Nephron (organoid): ENCODE data around the gene SH3GL1.

ENCODE experiments used
- H3K27ac Mint-ChIP-seq, 3 experiments: 2 replicates each; pipeline ENCODE4 v1.8.0; 2020; ENCODE audit warnings: mixed read lengths in 3 of 3, mild to moderate bottlenecking in 2 of 3, moderate library complexity in 1 of 3
- H3K27me3 Mint-ChIP-seq: 2 replicates; pipeline ENCODE4 v1.8.0; 2021; ENCODE audit warnings: low read depth, mild to moderate bottlenecking, moderate library complexity, mixed read lengths
- H3K36me3 Mint-ChIP-seq: 2 replicates; pipeline ENCODE4 v1.8.0; 2020; ENCODE audit warnings: low read depth, mixed read lengths
- H3K4me1 Mint-ChIP-seq: 2 replicates; pipeline ENCODE4 v1.8.0; 2020; ENCODE audit warnings: mixed read lengths
- H3K4me3 Mint-ChIP-seq, 3 experiments: 2 replicates each; pipeline ENCODE4 v1.8.0; 2020; ENCODE audit warnings: mild to moderate bottlenecking in 3 of 3, mixed read lengths in 3 of 3, moderate library complexity in 2 of 3
- H3K9me3 Mint-ChIP-seq: 2 replicates; pipeline ENCODE4 v1.8.0; 2020; ENCODE audit warnings: mixed read lengths
- CTCF ChIP-seq, 3 experiments: fragments of 200-600 bp; sonication (generic); IDR thresholded peaks; one replicate each; pipeline ENCODE4 v1.5.0; 2021; ENCODE audit warnings: antibody characterized with exemption in 3 of 3; ENCODE audit not compliant: unreplicated experiment in 3 of 3

Gene SH3GL1

DNA sequence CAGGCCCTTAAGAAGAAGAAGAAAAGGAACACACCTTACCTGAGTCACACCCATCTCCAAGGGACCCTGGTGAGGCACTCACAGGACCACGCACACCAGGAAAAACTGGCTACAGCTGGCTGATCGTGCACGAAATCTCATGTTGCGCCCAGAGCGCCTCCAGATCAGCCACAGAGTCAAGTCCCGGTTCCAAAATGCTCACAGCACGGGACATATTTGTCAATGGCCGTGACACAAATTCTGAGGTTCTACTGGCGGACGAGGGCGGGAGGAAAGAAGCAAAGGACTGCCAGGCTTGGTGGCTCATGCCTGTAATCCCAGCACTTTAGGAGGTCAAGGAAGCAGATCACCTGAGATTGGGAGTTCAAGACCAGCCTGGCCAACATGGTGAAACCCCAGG lies 21.5 kb downstream of the SH3GL1 start:
- Mint-ChIP-seq H3K27me3 (no peaks in the 10 kb centered on the region), H3K4me1 (peaks cover 47% of the 10 kb centered on the region), H3K9me3 (no peaks in the 10 kb centered on the region), H3K36me3 (peaks cover 4% of the 10 kb centered on the region), H3K27ac (peak overlapping the region; percentile 7 to 69 (median 46)), H3K4me3 (no peak overlapping the region)
- no peak for TF ChIP-seq CTCF (IDR thresholded peaks at IDR 0.05; ENCODE audit: unreplicated experiment in 3 of 3)

DNA sequence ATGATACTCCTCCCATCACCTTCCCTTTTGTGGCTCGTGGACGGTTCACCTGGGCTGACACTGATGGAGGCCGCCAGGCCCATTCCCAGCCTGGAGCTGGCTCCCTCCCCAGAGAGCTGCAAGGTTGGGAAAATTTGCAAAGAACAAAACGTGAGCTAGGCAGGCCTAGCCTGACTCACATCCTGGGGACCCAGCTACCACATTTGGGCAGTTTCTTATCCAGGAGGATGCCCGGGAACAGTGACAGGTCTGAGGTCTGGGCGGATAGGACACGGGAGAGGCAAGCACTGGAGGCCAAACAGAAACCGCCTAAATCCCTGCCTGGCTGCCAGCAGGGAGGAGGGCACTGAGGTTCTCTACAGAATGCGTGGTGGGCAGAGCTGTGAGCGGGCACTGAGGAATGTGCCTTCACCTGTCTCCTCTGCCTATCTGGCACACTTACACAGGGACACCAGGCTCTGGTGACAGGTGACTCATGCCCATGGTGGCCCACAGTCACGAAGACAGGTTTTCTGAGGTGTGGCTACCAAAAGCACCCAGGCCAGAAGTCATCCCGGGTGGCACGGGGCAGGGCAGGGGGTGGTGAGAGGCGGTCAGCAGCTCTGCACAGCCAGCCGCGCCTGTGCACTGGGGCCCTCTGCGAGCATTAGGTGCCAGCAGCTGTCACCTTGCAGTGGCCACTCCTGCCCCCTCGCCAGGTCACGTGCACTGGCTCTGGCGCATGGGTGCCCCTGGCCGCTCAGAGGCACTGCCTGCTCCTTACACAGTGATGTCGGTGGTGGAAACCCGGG lies 23.2 kb downstream of the SH3GL1 start:
- H3K36me3 Mint-ChIP-seq, result no peaks in the 10 kb centered on the region
- no peak for TF ChIP-seq CTCF (IDR thresholded peaks at IDR 0.05; ENCODE audit: unreplicated experiment in 3 of 3)
- H3K4me3 Mint-ChIP-seq, result no peak overlapping the region
- no peaks in the 10 kb centered on the region for H3K27me3 Mint-ChIP-seq
- H3K27ac Mint-ChIP-seq, result peak overlapping the region in 1 of 3 experiments; percentile 92
- no peaks in the 10 kb centered on the region for H3K9me3 Mint-ChIP-seq
- H3K4me1 Mint-ChIP-seq, result peaks cover 55% of the 10 kb centered on the region

DNA sequence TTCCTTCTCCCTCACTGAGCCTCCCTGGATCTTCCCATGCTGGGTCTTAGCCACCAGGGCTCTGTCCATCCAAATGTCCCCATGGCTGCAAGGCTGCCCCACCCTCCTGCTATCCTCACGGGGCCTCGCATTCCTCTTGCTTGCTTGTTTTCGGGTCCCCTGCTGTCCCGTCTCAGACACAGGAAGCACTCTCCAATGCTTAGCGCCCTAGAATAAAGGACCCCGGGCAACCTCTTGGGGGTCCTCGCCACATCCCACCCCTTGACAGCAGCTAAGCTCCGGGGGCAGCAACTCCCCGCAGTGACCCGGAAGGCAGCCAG lies 23.7 kb downstream of the SH3GL1 start:
- H3K4me1 Mint-ChIP-seq, result peaks cover 60% of the 10 kb centered on the region
- H3K36me3 Mint-ChIP-seq, result no peaks in the 10 kb centered on the region
- H3K4me3 Mint-ChIP-seq, result peak overlapping the region in 1 of 3 experiments; percentile 5
- no peaks in the 10 kb centered on the region for H3K27me3 Mint-ChIP-seq
- H3K9me3 Mint-ChIP-seq, result no peaks in the 10 kb centered on the region
- peak overlapping the region; percentile 30 to 92 (median 88) for H3K27ac Mint-ChIP-seq
- TF ChIP-seq CTCF (IDR thresholded peaks at IDR 0.05; ENCODE audit: unreplicated experiment in 3 of 3), result no peak

DNA sequence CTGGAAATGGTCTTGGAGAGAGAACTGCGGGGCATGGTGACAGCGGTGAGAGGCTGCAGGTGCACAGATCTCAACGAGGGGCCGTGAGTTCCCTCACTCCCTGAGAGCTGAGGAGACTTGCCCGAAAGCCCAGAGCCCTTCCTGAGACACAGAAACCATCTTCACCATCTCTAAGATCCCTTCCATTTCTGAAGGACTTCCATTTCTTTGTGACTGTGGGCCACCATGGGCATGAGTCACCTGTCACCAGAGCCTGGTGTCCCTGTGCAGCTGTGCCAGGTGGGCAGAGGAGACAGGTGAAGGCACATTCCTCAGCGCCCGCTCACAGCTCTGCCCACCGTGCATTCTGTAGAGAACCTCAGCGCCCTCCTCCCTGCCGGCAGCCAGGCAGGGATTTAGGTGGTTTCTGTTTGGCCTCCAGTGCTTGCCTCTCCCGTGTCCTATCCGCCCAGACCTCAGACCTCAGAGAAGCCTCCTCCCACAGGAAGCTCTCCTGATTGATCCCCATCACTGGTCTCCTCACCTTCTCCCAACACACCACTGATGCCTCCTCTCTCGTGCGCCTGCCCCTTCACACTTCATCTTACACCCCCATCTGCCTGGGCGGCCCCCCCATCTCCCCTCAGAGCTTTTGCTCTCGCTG lies 24.2 kb downstream of the SH3GL1 start:
- Mint-ChIP-seq H3K27ac (peak overlapping the region; percentile 88 to 92 (median 91)), H3K36me3 (no peaks in the 10 kb centered on the region), H3K4me3 (peak overlapping the region in 2 of 3 experiments; percentile 37 to 57), H3K9me3 (no peaks in the 10 kb centered on the region), H3K4me1 (peaks cover 65% of the 10 kb centered on the region), H3K27me3 (no peaks in the 10 kb centered on the region)
- TF ChIP-seq CTCF (IDR thresholded peaks at IDR 0.05; ENCODE audit: unreplicated experiment in 3 of 3), result peak in 2 of 3 experiments; percentile 1 to 4

- TF ChIP-seq CTCF (IDR thresholded peaks at IDR 0.05; ENCODE audit: unreplicated experiment in 3 of 3), result peak in 2 of 3 experiments; percentile 34 to 44
- H3K4me1 Mint-ChIP-seq, result peaks cover 66% of the 10 kb centered on the region
- no peaks in the 10 kb centered on the region for H3K36me3 Mint-ChIP-seq
- H3K27ac Mint-ChIP-seq, result peak overlapping the region; percentile 88 to 92 (median 91)
- no peaks in the 10 kb centered on the region for H3K9me3 Mint-ChIP-seq
- H3K4me3 Mint-ChIP-seq, result peak overlapping the region in 2 of 3 experiments; percentile 37 to 57
- no peaks in the 10 kb centered on the region for H3K27me3 Mint-ChIP-seq
Measured at GRCh38 chr19:4375164-4376027, 25.0 kb downstream of the SH3GL1 start.
